H1 (cell line): Measurements from ENCODE around the gene SLC37A1. TPM values are rescaled to one million over a fixed set of nuclear protein-coding genes. Genes with fewer than 3 reads are reported as not detected.

Experiments
- CHD7 ChIP-seq: fragments of 300-600 bp; sonication (generic); IDR thresholded peaks from 2 replicates; pipeline ENCODE4 v1.7.1; 2012; ENCODE audit warnings: low read length, moderate library complexity, mild to moderate bottlenecking, inconsistent platforms; ENCODE audit not compliant: insufficient replicate concordance
- polyA plus RNA-seq, 7 experiments: library from polyadenylated mRNA; depleted of rRNA in 3 of 7; stranded (reverse) in 5 of 7; unstranded in 2 of 7; fragments of >200 nt in 5 of 7; fragments of 200-250 nt in 2 of 7; gene quantifications; 1 replicate in 5 of 7; 2 replicates in 1 of 7; 4 replicates in 1 of 7; pipeline versions ENCODE4 v1.2.1 to v1.2.3, GENCODE V29; 2011 to 2013; ENCODE audit warnings: missing spikeins in 2 of 7, mixed read lengths in 2 of 7
- total RNA-seq: library from RNA; stranded (reverse); fragmentation: NEBNext Ultra II Directional; extraction: Animal tissue kit (Norgen Biotek cat#: 25700); gene quantifications from 2 replicates; pipeline ENCODE4 v1.2.1, GENCODE V29; 2021

Gene SLC37A1
- total and polyA plus RNA-seq, 2 of the 8 experiments (the other 6 are each of a cell fraction or from before 2014, with no cell fraction given), result 15.6 to 30.9 TPM

DNA sequence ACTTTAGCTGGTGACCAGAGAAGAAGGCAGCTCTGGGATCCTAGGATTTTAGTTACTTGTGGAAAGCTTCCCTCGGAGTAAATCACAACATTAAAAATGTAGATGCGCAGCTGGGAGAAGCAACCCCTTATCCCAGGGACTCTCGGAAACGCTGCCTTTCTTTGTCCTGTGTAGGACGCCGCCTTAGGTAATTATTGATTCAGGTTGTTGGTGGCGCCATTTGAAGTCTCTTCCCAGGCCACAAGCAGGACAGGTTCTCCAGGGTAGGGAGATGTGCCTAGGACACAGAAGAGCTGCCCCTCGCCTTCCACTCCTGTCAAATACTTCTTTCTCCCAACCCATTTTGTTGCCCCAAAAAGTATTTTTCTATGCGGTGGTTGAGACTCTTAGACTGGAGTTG lies 10.3 kb downstream of the SLC37A1 start (continued):
- TF ChIP-seq CHD7, result no peak
